ENCODE data around the gene ALLC.

Gene ALLC

GRCh38 chr2:3652896-3653625 lies 4.9 kb upstream of the ALLC start:
- H3K9ac ChIP-seq (ENCODE audit: low read length): no peak overlapping the region
- no peaks in the 10 kb centered on the region for H3K79me2 ChIP-seq (ENCODE audit: insufficient read depth, low read length)
- H3K36me3 ChIP-seq (ENCODE audit: low read length): no peaks in the 10 kb centered on the region
- H3K27me3 ChIP-seq (ENCODE audit: low read length): no peaks in the 10 kb centered on the region
- TF ChIP-seq EZH2phosphoT487 (conservative IDR thresholded peaks at IDR 0.05; ENCODE audit: low read length): no peak
- TF ChIP-seq, protein P1, sequence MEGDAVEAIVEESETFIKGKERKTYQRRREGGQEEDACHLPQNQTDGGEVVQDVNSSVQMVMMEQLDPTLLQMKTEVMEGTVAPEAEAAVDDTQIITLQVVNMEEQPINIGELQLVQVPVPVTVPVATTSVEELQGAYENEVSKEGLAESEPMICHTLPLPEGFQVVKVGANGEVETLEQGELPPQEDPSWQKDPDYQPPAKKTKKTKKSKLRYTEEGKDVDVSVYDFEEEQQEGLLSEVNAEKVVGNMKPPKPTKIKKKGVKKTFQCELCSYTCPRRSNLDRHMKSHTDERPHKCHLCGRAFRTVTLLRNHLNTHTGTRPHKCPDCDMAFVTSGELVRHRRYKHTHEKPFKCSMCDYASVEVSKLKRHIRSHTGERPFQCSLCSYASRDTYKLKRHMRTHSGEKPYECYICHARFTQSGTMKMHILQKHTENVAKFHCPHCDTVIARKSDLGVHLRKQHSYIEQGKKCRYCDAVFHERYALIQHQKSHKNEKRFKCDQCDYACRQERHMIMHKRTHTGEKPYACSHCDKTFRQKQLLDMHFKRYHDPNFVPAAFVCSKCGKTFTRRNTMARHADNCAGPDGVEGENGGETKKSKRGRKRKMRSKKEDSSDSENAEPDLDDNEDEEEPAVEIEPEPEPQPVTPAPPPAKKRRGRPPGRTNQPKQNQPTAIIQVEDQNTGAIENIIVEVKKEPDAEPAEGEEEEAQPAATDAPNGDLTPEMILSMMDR (IDR thresholded peaks at IDR 0.05; ENCODE audit: insufficient read depth, low read length, poor library complexity, severe bottlenecking): no peak
- H3K4me3 ChIP-seq (ENCODE audit: insufficient read depth, low read length, poor library complexity, severe bottlenecking): no peak overlapping the region
- H4K20me1 ChIP-seq (ENCODE audit: low read depth, low read length): no peaks in the 10 kb centered on the region
- H3K9me3 ChIP-seq (ENCODE audit: insufficient read depth, low read length): no peaks in the 10 kb centered on the region
- H3F3A ChIP-seq (ENCODE audit: insufficient read depth): no peaks in the 10 kb centered on the region
- no peaks in the 10 kb centered on the region for H3K9me2 ChIP-seq (replicated peaks; ENCODE audit: insufficient read depth, low read length)
- H2AFZ ChIP-seq (ENCODE audit: low read depth, low read length, severe bottlenecking): no peak overlapping the region
- no peak overlapping the region for H3K27ac ChIP-seq (ENCODE audit: low read depth, low read length)
- no peak overlapping the region for H3K4me2 ChIP-seq (ENCODE audit: low read depth, low read length, poor library complexity, severe bottlenecking)

DNA sequence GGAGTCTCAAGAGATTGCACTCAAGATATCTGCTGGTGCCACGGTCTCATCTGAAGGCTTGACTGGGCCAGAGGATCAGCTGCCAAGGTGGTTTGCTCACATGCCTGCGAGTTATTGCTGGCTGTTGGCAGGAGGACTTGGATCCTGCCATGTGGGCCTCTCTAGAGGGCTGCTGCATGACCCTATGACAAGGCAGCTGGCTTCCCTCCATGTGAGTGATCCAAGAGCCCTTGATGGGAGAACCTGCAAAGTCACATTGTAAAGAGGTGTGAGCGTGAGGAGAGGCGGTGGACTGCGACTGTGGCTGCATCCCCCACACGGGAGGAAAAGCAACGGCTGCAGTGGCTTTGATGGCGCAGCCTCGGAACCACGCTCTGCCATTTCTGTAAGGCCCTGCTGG lies 4.0 kb upstream of the ALLC start:
- Histone ChIP-seq H3K36me3 (ENCODE audit: low read length) (no peaks in the 10 kb centered on the region), H3K9me2 (replicated peaks; ENCODE audit: insufficient read depth, low read length) (no peaks in the 10 kb centered on the region), H4K20me1 (ENCODE audit: low read depth, low read length) (no peaks in the 10 kb centered on the region), H3K79me2 (ENCODE audit: insufficient read depth, low read length) (no peaks in the 10 kb centered on the region), H3K27ac (ENCODE audit: low read depth, low read length) (no peak overlapping the region), H3K9ac (ENCODE audit: low read length) (no peak overlapping the region), H3K4me2 (ENCODE audit: low read depth, low read length, poor library complexity, severe bottlenecking) (no peak overlapping the region), H2AFZ (ENCODE audit: low read depth, low read length, severe bottlenecking) (no peak overlapping the region), H3K9me3 (ENCODE audit: insufficient read depth, low read length) (no peaks in the 10 kb centered on the region), H3F3A (ENCODE audit: insufficient read depth) (no peaks in the 10 kb centered on the region), H3K27me3 (ENCODE audit: low read length) (no peaks in the 10 kb centered on the region), H3K4me3 (ENCODE audit: insufficient read depth, low read length, poor library complexity, severe bottlenecking) (no peak overlapping the region)
- no peak for TF ChIP-seq EZH2phosphoT487 (conservative IDR thresholded peaks at IDR 0.05; ENCODE audit: low read length)
- TF ChIP-seq, protein P1 (IDR thresholded peaks at IDR 0.05; ENCODE audit: insufficient read depth, low read length, poor library complexity, severe bottlenecking): no peak

GRCh38 chr2:3654531-3655225 lies 3.3 kb upstream of the ALLC start:
- Histone ChIP-seq H3K9me2 (replicated peaks; ENCODE audit: insufficient read depth, low read length) (no peaks in the 10 kb centered on the region), H3F3A (ENCODE audit: insufficient read depth) (no peaks in the 10 kb centered on the region), H3K36me3 (ENCODE audit: low read length) (no peaks in the 10 kb centered on the region), H4K20me1 (ENCODE audit: low read depth, low read length) (no peaks in the 10 kb centered on the region), H3K27me3 (ENCODE audit: low read length) (no peaks in the 10 kb centered on the region), H3K79me2 (ENCODE audit: insufficient read depth, low read length) (no peaks in the 10 kb centered on the region), H3K9ac (ENCODE audit: low read length) (no peak overlapping the region), H3K27ac (ENCODE audit: low read depth, low read length) (no peak overlapping the region), H3K9me3 (ENCODE audit: insufficient read depth, low read length) (no peaks in the 10 kb centered on the region), H2AFZ (ENCODE audit: low read depth, low read length, severe bottlenecking) (no peak overlapping the region), H3K4me2 (ENCODE audit: low read depth, low read length, poor library complexity, severe bottlenecking) (no peak overlapping the region), H3K4me3 (ENCODE audit: insufficient read depth, low read length, poor library complexity, severe bottlenecking) (no peak overlapping the region)
- TF ChIP-seq, protein P1 (IDR thresholded peaks at IDR 0.05; ENCODE audit: insufficient read depth, low read length, poor library complexity, severe bottlenecking): no peak
- TF ChIP-seq EZH2phosphoT487 (conservative IDR thresholded peaks at IDR 0.05; ENCODE audit: low read length): no peak
